Epithelial cell of prostate (primary cell): Measurements from ENCODE around the gene COG8.
"Not testable (repeated sequence)": the region's sequence is repeated elsewhere in the genome, so short reads cannot be mapped to it uniquely, and the experiment has no call there.

Experiments
- DNase-seq: peaks from one replicate; pipeline ENCODE4 v3.0.0-alpha.2; 2011; ENCODE audit warnings: low read depth, low spot score
- H3K27ac ChIP-seq: fragments of 450-650 bp; 2 replicates; pipeline ENCODE4 v1.5.1; 2017; ENCODE audit warnings: mild to moderate bottlenecking

COG8 gene

GRCh38 chr16:69339289-69340094 lies at the start of gene COG8, which contains the start of gene NIP7:
Gene COG8 (minus strand): TSS chr16:69339564. CDS start chr16:69339552, 12 bp downstream.
Gene NIP7 (plus strand): TSS chr16:69339772. CDS start chr16:69339830, 58 bp downstream.
- peak within 1 kb of the TSS; percentile 88 for H3K27ac ChIP-seq
- peak; percentile 89 for DNase-seq

- H3K27ac ChIP-seq: no peak overlapping the region
- DNase-seq: no peak
These were observed 47.2 kb upstream of the COG8 start for GRCh38 chr16:69386596-69386995.

- DNase-seq: no peak
- H3K27ac ChIP-seq: peak overlapping the region; percentile 71
These were observed 45.6 kb upstream of the COG8 start for GRCh38 chr16:69384974-69385373.

- no peak for DNase-seq
- no peak overlapping the region for H3K27ac ChIP-seq
These were observed 43.1 kb upstream of the COG8 start for GRCh38 chr16:69382421-69382820.

GRCh38 chr16:69381231-69381630 lies 41.9 kb upstream of the COG8 start:
- DNase-seq: no peak
- H3K27ac ChIP-seq: no peak overlapping the region

GRCh38 chr16:69378760-69379159 lies 39.4 kb upstream of the COG8 start:
- H3K27ac ChIP-seq: no peak overlapping the region
- DNase-seq: no peak

GRCh38 chr16:69378036-69378435 lies 38.7 kb upstream of the COG8 start:
- H3K27ac ChIP-seq: no peak overlapping the region
- DNase-seq: no peak

- DNase-seq: no peak
- H3K27ac ChIP-seq: no peak overlapping the region
These were observed 37.2 kb upstream of the COG8 start for GRCh38 chr16:69376393-69377059.

- H3K27ac ChIP-seq: no peak overlapping the region
- DNase-seq: no peak
These were observed 33.7 kb upstream of the COG8 start for GRCh38 chr16:69373019-69373418.

GRCh38 chr16:69371564-69371963 lies 32.2 kb upstream of the COG8 start:
- no peak for DNase-seq
- H3K27ac ChIP-seq: no peak overlapping the region

- DNase-seq: no peak
- H3K27ac ChIP-seq: no peak overlapping the region
These were observed 29.5 kb upstream of the COG8 start for GRCh38 chr16:69368866-69369265.

GRCh38 chr16:69367980-69368379 lies 28.6 kb upstream of the COG8 start:
- no peak for DNase-seq
- H3K27ac ChIP-seq: no peak overlapping the region

- H3K27ac ChIP-seq: no peak overlapping the region
- no peak for DNase-seq
These were observed 27.1 kb upstream of the COG8 start for GRCh38 chr16:69366431-69366830.

- DNase-seq: no peak
- H3K27ac ChIP-seq: no peak overlapping the region
These were observed 26.5 kb upstream of the COG8 start for GRCh38 chr16:69365901-69366300.

- no peak overlapping the region for H3K27ac ChIP-seq
- DNase-seq: no peak
These were observed 24.7 kb upstream of the COG8 start for GRCh38 chr16:69364088-69364487.

- no peak overlapping the region for H3K27ac ChIP-seq
- no peak for DNase-seq
These were observed 23.9 kb upstream of the COG8 start for GRCh38 chr16:69363281-69363717.

GRCh38 chr16:69360070-69360469 lies 20.7 kb upstream of the COG8 start:
- not testable (repeated sequence) for H3K27ac ChIP-seq

GRCh38 chr16:69351309-69352027 lies 12.1 kb upstream of the COG8 start, which contains the start of gene TMED6:
Gene TMED6 (minus strand): TSS chr16:69351786. CDS start chr16:69351753, 33 bp downstream.
- no peak within 1 kb of the TSS for H3K27ac ChIP-seq
- DNase-seq: no peak

More at GRCh38 chr16:69360070-69360469, 20.7 kb upstream of the COG8 start:
- not testable (repeated sequence) for DNase-seq

GRCh38 chr16:69350536-69351133 lies 11.3 kb upstream of the COG8 start:
- no peak overlapping the region for H3K27ac ChIP-seq
- DNase-seq: no peak

GRCh38 chr16:69349536-69349935 lies 10.2 kb upstream of the COG8 start:
- no peak overlapping the region for H3K27ac ChIP-seq
- no peak for DNase-seq
